Measurements from ENCODE around the gene PLXNA4. TPM values are rescaled to one million over a fixed set of nuclear protein-coding genes. Genes with fewer than 3 reads are reported as not detected.
A peak's percentile ranks its signal among the peaks of the same experiment; 100 is the strongest.

PLXNA4 gene
- total and polyA plus RNA-seq, 5 donors: 5.7 to 19.3 (median 16.0) TPM

DNA sequence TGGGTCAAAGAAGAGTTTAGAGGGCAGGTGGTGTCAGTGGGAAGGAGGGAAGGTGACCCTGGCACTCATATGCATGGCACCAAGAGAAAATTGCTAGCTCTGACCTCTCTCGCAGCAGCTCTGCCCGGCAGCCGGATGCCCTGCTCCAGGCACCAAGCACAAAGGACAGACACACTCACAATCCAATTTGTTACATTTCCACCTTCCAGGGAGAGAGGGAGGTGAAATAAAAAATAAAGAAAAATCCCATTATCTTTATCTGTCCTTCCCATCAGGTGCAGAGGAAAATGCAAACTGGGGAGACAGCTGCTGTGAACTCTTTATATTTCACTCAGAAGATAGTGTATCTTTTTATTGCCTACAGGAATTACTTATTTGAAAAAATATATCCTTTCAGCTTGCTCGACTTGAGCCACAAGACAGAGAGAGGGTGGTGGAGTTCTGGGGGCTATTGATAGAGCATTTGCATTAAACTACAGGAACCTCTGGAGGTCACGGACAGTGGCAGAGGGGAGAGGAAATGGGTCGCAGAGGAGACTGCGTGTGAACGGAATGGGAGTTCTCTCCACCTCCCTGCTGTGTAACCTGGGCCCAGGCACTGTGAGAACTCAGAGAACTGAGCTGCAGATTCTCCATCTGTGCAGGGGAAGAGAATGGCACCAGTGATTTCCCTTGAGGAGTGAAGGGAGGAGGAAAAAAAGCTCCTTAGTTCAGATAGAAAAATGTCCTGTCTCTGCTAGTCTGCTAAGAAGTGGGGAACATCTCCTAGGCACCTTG lies 421.4 kb downstream of the PLXNA4 start:
- no peak overlapping the region for H3K27ac ChIP-seq (ENCODE audit: low read length)
- no peak for DNase-seq
- no peaks in the 10 kb centered on the region for H3K9me3 ChIP-seq (ENCODE audit: control insufficient read depth, low read length)
- H3K27me3 ChIP-seq (ENCODE audit: control insufficient read depth, insufficient read depth): no peaks in the 10 kb centered on the region
- H3K4me1 ChIP-seq (ENCODE audit: control insufficient read depth, insufficient read depth, low read length): no peaks in the 10 kb centered on the region
- no peak overlapping the region for H3K4me3 ChIP-seq (ENCODE audit: low read length)
- 68% methylated on average over 8 of the region's 8 CpGs for WGBS
- ATAC-seq: no peak
- intact Hi-C loops (cut with DNase I): no loop called here

GRCh38 chr7:132154248-132154647 lies 422.0 kb downstream of the PLXNA4 start:
- H3K4me3 ChIP-seq (ENCODE audit: low read length): no peak overlapping the region
- ATAC-seq: no peak
- H3K27me3 ChIP-seq (ENCODE audit: control insufficient read depth, insufficient read depth): no peaks in the 10 kb centered on the region
- H3K9me3 ChIP-seq (ENCODE audit: control insufficient read depth, low read length): no peaks in the 10 kb centered on the region
- no peak for DNase-seq
- intact Hi-C loops (cut with DNase I): no loop called here
- WGBS: 70% methylated on average over 6 of the region's 6 CpGs
- no peak overlapping the region for H3K27ac ChIP-seq (ENCODE audit: low read length)
- H3K4me1 ChIP-seq (ENCODE audit: control insufficient read depth, insufficient read depth, low read length): no peaks in the 10 kb centered on the region

DNA sequence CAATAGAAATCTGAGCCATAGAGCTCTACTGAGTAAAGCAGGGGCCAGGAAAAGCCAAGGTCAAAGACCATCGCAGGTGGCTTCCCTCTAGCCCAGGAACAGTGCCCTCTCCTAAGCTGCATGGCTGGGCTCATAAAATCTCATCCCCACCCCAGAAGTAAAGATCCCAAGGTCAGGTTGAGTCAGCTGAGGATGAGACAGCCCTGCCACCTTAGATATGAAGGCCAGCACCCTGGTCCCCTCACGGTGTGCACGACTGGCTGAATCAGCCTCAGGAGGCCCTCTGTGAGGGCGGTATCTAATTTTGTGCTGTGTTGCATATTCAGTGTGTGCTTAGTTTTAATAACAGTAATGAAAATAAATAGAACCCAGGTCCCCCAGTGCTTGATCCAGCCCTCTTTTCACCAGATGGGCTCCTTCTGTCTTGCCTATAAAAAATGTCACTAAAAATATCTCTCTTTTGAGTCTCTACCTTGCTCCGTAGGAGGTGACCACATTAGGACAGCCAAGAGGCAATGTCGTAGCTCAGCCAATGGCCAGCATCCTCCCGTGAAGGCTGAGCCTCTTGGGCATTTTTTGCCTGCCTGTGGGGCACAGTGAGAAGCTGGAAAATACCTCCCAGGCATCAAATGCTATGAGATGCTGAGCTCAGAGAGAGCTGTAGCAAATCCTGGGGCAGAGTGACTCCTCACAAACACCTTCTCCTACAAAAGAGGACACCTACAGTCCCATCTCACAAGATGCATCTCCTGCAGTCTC lies 424.0 kb downstream of the PLXNA4 start:
- ATAC-seq (no peak), DNase-seq (no peak)
- intact Hi-C loops (cut with DNase I): no loop called here
- Histone ChIP-seq H3K4me1 (ENCODE audit: control insufficient read depth, insufficient read depth, low read length) (no peaks in the 10 kb centered on the region), H3K27me3 (ENCODE audit: control insufficient read depth, insufficient read depth) (no peaks in the 10 kb centered on the region), H3K9me3 (ENCODE audit: control insufficient read depth, low read length) (no peaks in the 10 kb centered on the region), H3K4me3 (ENCODE audit: low read length) (no peak overlapping the region), H3K27ac (ENCODE audit: low read length) (no peak overlapping the region)
- WGBS: 82% methylated on average over 7 of the region's 7 CpGs

DNA sequence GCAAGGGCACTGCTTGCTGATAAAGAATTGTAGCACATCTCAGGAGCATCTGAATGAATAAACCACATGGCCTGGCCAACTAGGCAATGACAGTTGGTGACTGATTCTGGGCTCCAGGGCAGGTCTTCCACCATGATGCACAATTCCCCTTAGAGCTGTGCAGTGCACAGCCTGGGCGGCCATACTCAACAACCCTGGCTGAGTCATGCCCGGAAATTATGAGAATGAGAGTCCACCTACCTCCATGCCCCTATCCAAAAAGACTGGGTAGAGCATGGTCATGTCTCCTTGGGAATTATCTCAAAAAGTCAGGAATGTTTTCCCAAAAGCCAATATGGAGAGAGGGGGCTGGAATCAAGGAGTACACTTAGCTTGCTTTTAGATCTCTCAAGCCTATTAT lies 425.6 kb downstream of the PLXNA4 start:
- H3K27ac ChIP-seq (ENCODE audit: low read length): no peak overlapping the region
- ATAC-seq: no peak
- intact Hi-C loops (cut with DNase I): no loop called here
- DNase-seq: no peak
- H3K27me3 ChIP-seq (ENCODE audit: control insufficient read depth, insufficient read depth): no peaks in the 10 kb centered on the region
- no peaks in the 10 kb centered on the region for H3K4me1 ChIP-seq (ENCODE audit: control insufficient read depth, insufficient read depth, low read length)
- H3K4me3 ChIP-seq (ENCODE audit: low read length): no peak overlapping the region
- 98% methylated on average over 2 of the region's 2 CpGs for WGBS
- no peaks in the 10 kb centered on the region for H3K9me3 ChIP-seq (ENCODE audit: control insufficient read depth, low read length)

- Histone ChIP-seq H3K27ac (ENCODE audit: low read length) (no peak overlapping the region), H3K27me3 (ENCODE audit: control insufficient read depth, insufficient read depth) (no peaks in the 10 kb centered on the region), H3K9me3 (ENCODE audit: control insufficient read depth, low read length) (no peaks in the 10 kb centered on the region), H3K4me3 (ENCODE audit: low read length) (no peak overlapping the region), H3K4me1 (ENCODE audit: control insufficient read depth, insufficient read depth, low read length) (no peaks in the 10 kb centered on the region)
- intact Hi-C loops (cut with DNase I): no loop called here
- ATAC-seq (no peak), DNase-seq (no peak)
- WGBS: 70% methylated on average over 8 of the region's 8 CpGs
Observed at GRCh38 chr7:132149436-132150304, 426.6 kb downstream of the PLXNA4 start.

- no peak overlapping the region for H3K27ac ChIP-seq (ENCODE audit: low read length)
- no peaks in the 10 kb centered on the region for H3K27me3 ChIP-seq (ENCODE audit: control insufficient read depth, insufficient read depth)
- intact Hi-C loops (cut with DNase I): no loop called here
- H3K4me1 ChIP-seq (ENCODE audit: control insufficient read depth, insufficient read depth, low read length): no peaks in the 10 kb centered on the region
- no peak for DNase-seq
- no peaks in the 10 kb centered on the region for H3K9me3 ChIP-seq (ENCODE audit: control insufficient read depth, low read length)
- no peak overlapping the region for H3K4me3 ChIP-seq (ENCODE audit: low read length)
- no peak for ATAC-seq
- WGBS: 87% methylated on average over 3 of the region's 3 CpGs
Observed at GRCh38 chr7:132148876-132149275, 427.4 kb downstream of the PLXNA4 start.

DNA sequence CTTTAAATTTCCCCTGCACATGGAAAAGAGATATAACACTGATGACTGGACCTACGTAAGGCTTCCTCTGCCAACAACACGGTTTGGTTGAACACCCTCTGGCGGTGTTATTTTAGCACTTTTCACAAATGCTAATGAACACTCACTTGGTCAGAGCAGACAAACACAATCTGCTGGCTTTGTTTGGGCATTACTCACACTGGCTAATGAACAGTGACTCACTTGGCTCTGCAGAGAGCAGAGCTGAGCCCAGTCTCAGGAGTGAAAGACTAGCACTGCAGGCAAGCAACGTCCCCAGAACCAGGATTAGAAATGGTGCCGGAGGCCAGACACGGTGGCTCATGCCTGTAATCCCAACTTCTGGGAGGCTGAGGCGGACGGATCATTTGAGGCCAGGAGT lies 430.8 kb downstream of the PLXNA4 start:
- Histone ChIP-seq H3K4me1 (ENCODE audit: control insufficient read depth, insufficient read depth, low read length) (peaks cover 1% of the 10 kb centered on the region), H3K27me3 (ENCODE audit: control insufficient read depth, insufficient read depth) (no peaks in the 10 kb centered on the region), H3K27ac (ENCODE audit: low read length) (no peak overlapping the region), H3K9me3 (ENCODE audit: control insufficient read depth, low read length) (no peaks in the 10 kb centered on the region), H3K4me3 (ENCODE audit: low read length) (no peak overlapping the region)
- intact Hi-C loops (cut with DNase I): no loop called here
- ATAC-seq (peak; percentile 89 to 94), DNase-seq (peak; percentile 68 to 76 (median 72))
- 64% methylated on average over 8 of the region's 8 CpGs for WGBS

DNA sequence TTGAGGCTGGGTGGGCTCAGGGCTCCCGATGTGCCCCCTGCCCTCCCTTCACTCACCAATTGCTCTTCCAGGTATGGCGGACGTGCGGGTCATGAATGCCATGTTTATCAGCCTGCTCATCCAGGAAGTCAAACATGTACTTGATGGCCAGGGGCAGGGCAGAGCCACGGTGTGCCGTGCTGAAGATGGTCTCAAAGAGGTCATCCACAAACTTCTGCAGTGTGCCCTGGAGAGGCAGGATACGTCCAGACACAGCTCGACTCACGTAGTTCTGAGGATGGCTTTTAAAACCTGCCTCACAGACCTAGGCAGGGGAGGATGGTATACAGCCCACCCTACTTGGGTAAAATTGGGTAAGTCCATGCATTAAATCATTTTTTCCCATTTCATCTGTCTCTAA lies 431.2 kb downstream of the PLXNA4 start:
- 90% methylated on average over 9 of the region's 9 CpGs for WGBS
- ATAC-seq: no peak
- intact Hi-C loops (cut with DNase I): no loop called here

GRCh38 chr7:132142006-132142405 lies 434.3 kb downstream of the PLXNA4 start:
- H3K9me3 ChIP-seq (ENCODE audit: control insufficient read depth, low read length): no peaks in the 10 kb centered on the region
- ATAC-seq (no peak), DNase-seq (no peak)
- no peaks in the 10 kb centered on the region for H3K27me3 ChIP-seq (ENCODE audit: control insufficient read depth, insufficient read depth)
- 78% methylated on average over 3 of the region's 3 CpGs for WGBS
- H3K27ac ChIP-seq (ENCODE audit: low read length): no peak overlapping the region
- peaks cover 1% of the 10 kb centered on the region for H3K4me1 ChIP-seq (ENCODE audit: control insufficient read depth, insufficient read depth, low read length)
- H3K4me3 ChIP-seq (ENCODE audit: low read length): no peak overlapping the region
- intact Hi-C loops (cut with DNase I): no loop called here

More for the DNA sequence above, 431.2 kb downstream of the PLXNA4 start:
- Histone ChIP-seq H3K9me3 (ENCODE audit: control insufficient read depth, low read length) (no peaks in the 10 kb centered on the region), H3K4me1 (ENCODE audit: control insufficient read depth, insufficient read depth, low read length) (peaks cover 1% of the 10 kb centered on the region), H3K4me3 (ENCODE audit: low read length) (no peak overlapping the region), H3K27ac (ENCODE audit: low read length) (no peak overlapping the region), H3K27me3 (ENCODE audit: control insufficient read depth, insufficient read depth) (no peaks in the 10 kb centered on the region)
- DNase-seq: no peak

DNA sequence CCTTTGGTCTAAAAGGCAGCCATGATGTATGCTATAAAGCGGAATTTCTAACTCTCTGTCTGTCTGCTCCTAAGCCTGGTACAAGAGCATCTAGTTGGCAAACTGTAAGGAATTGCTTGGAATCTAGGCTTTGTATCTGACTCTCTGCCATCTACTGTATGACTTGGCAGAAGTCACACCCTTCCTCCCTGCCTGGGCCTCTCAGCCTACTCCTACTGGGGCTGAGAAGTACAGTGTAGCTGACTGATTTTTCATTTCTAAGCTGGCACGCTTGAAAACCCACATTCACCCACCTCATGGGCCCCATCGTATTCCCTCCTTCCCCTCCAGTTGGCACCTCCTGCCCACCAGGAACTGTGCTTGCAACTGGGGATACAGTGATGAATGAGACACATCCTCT lies 435.2 kb downstream of the PLXNA4 start:
- 65% methylated on average over 3 of the region's 3 CpGs for WGBS
- intact Hi-C loops (cut with DNase I): no loop called here
- H3K27me3 ChIP-seq (ENCODE audit: control insufficient read depth, insufficient read depth): no peaks in the 10 kb centered on the region
- H3K4me3 ChIP-seq (ENCODE audit: low read length): no peak overlapping the region
- no peaks in the 10 kb centered on the region for H3K9me3 ChIP-seq (ENCODE audit: control insufficient read depth, low read length)
- DNase-seq (no peak), ATAC-seq (peak; percentile 46 to 58)
- peaks cover 1% of the 10 kb centered on the region for H3K4me1 ChIP-seq (ENCODE audit: control insufficient read depth, insufficient read depth, low read length)
- H3K27ac ChIP-seq (ENCODE audit: low read length): no peak overlapping the region

- no peaks in the 10 kb centered on the region for H3K9me3 ChIP-seq (ENCODE audit: control insufficient read depth, low read length)
- no peaks in the 10 kb centered on the region for H3K27me3 ChIP-seq (ENCODE audit: control insufficient read depth, insufficient read depth)
- no peak overlapping the region for H3K4me3 ChIP-seq (ENCODE audit: low read length)
- 71% methylated on average over 5 of the region's 5 CpGs for WGBS
- DNase-seq: peak; percentile 66 to 78 (median 68)
- no peak overlapping the region for H3K27ac ChIP-seq (ENCODE audit: low read length)
- H3K4me1 ChIP-seq (ENCODE audit: control insufficient read depth, insufficient read depth, low read length): peaks cover 1% of the 10 kb centered on the region
- ATAC-seq: peak; percentile 65 to 77
- intact Hi-C loops (cut with DNase I): no loop called here
Observed at GRCh38 chr7:132140341-132140740, 435.9 kb downstream of the PLXNA4 start.
